ENCODE measurements around the gene RAC3.

DNA sequence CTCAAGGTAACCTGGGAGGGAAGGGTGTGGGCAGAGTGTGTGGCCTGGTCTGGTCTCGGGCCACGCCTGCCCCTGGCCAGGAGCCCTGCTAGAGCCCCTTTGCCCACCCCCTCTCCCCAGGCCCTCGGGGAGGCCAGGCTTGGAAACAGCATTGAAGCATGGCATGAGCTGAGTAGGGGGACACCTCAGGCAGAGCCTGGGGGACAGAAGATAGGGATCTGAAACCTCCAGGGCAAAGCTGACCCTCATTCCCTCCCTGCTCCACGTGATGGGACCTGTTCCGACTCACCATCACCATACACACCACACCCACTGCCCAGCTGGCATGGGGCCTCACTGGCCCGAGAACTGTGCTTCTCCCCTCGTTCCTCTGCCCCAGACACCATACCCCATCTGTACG, 17.6 kb downstream of the RAC3 start:
- TF ChIP-seq, protein P1, sequence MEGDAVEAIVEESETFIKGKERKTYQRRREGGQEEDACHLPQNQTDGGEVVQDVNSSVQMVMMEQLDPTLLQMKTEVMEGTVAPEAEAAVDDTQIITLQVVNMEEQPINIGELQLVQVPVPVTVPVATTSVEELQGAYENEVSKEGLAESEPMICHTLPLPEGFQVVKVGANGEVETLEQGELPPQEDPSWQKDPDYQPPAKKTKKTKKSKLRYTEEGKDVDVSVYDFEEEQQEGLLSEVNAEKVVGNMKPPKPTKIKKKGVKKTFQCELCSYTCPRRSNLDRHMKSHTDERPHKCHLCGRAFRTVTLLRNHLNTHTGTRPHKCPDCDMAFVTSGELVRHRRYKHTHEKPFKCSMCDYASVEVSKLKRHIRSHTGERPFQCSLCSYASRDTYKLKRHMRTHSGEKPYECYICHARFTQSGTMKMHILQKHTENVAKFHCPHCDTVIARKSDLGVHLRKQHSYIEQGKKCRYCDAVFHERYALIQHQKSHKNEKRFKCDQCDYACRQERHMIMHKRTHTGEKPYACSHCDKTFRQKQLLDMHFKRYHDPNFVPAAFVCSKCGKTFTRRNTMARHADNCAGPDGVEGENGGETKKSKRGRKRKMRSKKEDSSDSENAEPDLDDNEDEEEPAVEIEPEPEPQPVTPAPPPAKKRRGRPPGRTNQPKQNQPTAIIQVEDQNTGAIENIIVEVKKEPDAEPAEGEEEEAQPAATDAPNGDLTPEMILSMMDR (IDR thresholded peaks at IDR 0.05): no peak
- no peak for TF ChIP-seq EZH2 (IDR thresholded peaks at IDR 0.05)
